ENCODE results near the gene HIPK3.
A peak's percentile ranks its signal among the peaks of the same experiment; 100 is the strongest.
"Not testable (repeated sequence)": the region's sequence is repeated elsewhere in the genome, so short reads cannot be mapped to it uniquely, and the experiment has no call there.

Gene HIPK3

DNA sequence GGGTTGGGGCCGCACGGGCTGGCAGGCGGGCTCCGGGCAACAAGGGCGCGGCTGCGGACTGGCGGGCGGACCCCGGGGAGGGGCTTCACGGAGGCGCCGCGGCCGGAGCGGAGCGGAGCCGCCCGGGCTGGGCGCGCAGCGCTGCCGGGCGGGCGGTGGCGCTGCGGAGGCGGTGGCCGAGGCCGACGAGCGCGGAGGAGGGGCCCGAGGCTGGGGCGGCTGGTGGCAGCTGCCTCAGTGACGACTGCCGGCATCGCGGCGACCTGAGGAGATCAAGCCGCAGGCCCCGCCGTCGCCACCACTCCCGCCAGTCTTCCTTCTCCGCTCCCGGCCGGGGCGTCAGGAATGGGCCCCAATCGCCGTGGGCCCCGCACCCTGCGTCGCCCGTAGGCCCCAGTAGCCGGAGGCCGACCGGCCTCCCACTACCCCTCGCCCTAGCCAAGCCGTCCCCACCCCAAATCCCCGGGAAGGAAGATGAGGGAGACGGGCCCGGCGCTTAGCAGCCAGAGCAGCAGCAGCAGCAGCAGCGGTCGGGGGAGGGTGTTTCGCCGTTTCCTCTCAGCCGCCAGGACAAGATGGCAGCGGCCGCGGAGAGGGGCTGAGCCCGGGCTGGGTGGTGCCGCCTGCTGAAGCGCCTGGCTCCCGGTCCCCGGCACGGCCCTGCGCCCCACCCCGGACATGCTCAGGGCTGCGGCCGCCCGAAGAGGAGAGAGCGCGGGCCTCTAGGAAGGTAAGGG, at the start of gene HIPK3:
Gene HIPK3, plus strand, starts transcription at position 222 of the 737 bp plus-strand sequence.
- peak; percentile 62 for DNase-seq

GRCh38 chr11:33207408-33207985, 49.7 kb upstream of the HIPK3 start:
- DNase-seq, result no peak

DNA sequence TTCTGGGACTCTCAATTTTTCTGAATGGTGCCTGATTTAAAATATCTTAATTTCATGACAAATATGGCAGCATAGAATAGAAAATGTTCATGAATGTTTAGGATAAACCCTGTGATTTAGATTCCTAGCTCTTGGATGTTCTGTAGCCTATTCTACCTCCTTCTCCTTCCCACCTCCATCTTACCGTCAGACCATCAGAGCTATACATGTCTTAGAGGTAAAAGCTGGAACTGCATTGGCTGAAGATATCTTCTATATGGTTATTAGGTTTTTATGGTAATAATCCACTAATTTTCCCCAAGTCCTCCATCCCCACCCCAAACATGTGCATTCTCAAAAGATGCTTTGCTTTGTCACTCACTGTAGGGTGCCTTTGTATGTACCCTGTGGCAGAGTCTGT, 49.0 kb upstream of the HIPK3 start:
- no peak for DNase-seq

DNA sequence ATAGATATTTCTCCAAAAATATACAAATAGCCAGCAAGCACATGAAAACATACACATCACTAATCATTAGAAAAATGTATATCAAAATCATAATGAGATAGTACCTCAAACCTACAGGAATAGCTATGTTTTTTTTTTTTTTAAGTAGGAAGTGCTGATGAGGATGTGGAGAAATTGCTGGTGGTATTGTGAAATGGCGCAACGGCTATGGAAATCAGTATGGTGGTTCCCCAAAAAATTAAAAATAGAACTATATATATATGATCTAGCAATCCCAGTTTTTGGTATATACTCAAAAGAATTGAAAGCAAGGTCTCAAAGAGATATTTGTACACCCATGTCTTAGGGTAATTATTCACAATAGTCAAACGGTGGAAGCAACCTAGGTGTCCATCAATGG, 46.0 kb upstream of the HIPK3 start:
- no peak for DNase-seq

DNA sequence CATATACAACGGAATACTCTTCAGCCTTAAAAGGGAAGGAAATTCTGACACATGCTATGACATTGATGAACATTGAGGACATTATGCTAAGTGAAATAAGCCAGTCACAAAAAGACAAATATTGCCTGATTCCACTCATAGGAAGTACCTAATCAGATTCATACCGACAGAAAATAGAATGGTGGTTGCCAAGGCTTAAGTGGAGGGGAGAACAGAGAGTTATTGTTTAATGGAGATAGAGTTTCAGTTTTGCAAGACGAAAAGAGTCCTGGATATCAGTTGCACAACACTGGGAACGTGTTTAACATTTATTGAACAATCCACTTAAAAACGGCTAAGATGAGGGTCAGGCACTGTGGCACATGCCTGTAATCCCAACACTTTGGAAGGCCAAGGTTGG, 45.6 kb upstream of the HIPK3 start:
- DNase-seq, result peak; percentile 65

GRCh38 chr11:33214187-33214586, 43.0 kb upstream of the HIPK3 start:
- no peak for DNase-seq

- DNase-seq, result no peak
Measured at GRCh38 chr11:33214767-33215166, 42.4 kb upstream of the HIPK3 start.

DNA sequence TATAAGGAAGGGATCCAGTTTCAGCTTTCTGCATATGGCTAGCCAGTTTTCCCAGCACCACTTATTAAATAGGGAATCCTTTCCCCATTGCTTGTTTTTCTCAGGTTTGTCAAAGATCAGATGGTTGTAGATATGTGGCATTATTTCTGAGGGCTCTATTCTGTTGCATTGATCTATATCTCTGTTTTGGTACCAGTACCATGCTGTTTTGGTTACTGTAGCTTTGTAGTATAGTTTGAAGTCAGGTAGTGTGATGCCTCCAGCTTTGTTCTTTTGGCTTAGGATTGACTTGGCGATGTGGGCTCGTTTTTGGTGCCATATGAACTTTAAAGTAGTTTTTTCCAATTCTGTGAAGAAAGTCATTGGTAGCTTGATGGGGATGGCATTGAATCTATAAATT, 40.5 kb upstream of the HIPK3 start:
- DNase-seq, result not testable (repeated sequence)

GRCh38 chr11:33222052-33222750, 35.0 kb upstream of the HIPK3 start:
- DNase-seq, result no peak

- no peak for DNase-seq
Measured at GRCh38 chr11:33225371-33225770, 31.8 kb upstream of the HIPK3 start.

DNA sequence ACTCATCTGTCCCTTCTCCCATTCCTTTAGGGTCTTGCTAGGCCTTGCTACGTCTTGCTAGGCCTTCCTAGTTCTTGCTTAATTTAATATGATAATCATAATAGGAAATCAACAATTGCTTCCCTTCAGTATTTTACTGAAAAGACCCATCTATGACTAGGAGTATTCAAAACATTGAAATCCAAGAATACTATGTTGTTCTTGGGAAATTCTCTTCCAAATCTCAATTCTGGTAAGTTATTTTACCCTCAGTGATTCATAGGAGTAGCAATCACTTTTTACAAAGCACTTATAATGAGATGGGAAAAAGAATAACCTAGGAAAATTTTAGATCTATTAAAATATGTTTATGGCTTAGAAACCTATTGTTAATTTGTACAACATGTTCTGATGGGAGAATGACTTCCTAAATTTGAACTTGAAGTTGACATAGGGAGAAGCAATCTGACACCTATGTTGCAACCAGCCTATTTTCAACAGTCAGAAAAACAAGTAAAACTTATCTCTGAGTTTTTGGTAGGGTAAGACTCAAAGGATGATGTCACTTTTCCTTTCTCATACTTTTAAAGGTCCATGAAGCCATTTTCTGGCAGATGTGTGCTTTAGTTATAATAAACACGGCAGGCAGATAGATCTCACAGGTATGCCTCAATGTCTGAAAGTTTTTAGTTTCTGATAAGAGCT, 29.5 kb upstream of the HIPK3 start:
- no peak for DNase-seq

DNA sequence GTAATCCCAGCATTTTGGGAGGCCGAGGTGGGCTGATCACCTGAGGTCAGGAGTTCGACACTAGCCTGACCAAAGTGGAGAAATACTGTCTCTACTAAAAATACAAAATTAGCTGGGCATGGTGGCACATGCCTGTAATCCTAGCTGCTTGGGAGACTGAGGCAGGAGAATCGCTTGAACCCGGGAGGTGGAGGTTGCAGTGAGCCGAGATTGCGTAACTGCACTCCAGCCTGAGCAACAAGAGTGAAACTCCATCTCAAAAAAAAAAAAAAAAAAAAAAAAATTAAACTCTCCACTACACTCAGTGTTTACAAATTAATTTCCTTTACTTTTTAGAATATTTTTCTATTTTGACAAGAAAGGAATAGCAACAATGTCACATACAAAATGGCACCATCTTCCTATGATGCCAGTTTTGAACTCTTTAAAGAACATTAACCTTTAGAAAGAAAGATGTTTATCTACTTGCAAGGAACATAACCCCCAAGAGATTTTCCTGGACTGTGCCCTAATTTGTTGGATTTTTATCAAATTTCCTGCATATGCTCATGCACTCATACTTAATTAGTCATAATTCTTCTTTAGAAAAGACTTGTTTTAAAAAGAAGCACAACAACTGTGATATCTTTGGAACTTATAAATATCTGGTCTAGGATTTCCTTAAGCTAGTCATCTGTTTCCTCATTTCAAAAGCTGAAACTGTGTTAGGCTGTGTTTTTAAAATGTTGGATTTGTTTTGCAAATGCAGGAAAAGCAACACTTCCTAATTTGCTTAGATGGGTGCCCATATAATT, 22.6 kb upstream of the HIPK3 start:
- DNase-seq, result no peak

- no peak for DNase-seq
Measured at GRCh38 chr11:33237039-33237597, 20.1 kb upstream of the HIPK3 start.

- DNase-seq, result no peak
Measured at GRCh38 chr11:33242575-33242974, 14.6 kb upstream of the HIPK3 start.

- not testable (repeated sequence) for DNase-seq
Measured at GRCh38 chr11:33243654-33244053, 13.5 kb upstream of the HIPK3 start.

GRCh38 chr11:33248416-33248971, 8.7 kb upstream of the HIPK3 start:
- no peak for DNase-seq

DNA sequence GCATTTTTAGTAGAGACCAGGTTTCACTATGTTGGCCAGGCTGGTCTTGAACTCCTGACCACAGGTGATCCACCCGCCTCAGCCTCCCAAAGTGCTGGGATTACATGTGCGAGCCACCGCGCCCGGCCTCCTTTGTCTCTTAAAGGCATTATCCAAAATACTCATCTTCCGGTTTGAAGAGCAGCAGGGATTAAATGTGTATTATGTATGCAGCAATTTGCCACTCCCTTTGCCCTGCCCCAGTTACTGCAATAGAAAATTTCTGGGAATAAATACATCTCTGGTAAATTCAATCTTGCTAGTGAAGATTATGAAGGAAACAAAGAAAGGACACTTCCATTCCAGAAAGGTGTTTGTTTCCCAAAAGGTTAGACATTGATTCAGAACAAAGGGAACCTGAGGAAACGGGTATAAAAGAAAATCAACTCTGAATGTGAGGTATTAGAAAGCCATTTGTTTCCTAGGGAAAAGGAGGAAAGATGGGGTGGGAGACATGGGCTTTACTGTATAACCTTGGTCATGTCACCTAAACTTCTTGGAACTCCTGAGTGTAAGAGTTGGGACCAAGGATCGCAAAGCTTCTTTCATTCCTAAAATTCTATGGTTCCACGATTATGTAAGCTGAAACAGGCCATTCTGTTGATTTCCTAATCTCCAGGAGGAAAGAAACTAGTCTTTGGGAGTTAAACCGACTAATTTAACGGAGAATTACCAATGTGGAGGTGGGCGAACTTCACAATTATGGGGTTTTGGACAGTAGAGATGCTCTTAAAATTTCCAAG, 959 bp upstream of the HIPK3 start:
- no peak for DNase-seq

DNA sequence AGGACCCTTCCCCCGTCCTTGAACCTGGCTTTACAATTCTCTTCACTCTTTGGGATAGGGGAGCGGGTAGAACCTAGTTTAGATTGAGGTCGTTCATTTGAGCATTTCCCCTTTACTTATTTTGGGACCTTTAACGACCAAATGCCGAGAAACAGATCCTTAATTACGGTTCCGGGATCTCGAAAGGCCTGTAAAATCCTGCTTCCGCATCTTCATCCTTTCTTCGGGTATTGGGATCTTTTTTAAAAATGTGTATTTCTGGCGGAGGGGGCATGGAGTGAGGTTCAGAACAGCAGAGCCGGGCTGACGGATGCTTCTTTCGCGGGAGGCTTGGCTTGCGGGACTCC, 395 bp upstream of the HIPK3 start:
- no peak for DNase-seq

- DNase-seq, result peak; percentile 58
Measured at GRCh38 chr11:33257897-33258630, 883 bp downstream of the HIPK3 start.

DNA sequence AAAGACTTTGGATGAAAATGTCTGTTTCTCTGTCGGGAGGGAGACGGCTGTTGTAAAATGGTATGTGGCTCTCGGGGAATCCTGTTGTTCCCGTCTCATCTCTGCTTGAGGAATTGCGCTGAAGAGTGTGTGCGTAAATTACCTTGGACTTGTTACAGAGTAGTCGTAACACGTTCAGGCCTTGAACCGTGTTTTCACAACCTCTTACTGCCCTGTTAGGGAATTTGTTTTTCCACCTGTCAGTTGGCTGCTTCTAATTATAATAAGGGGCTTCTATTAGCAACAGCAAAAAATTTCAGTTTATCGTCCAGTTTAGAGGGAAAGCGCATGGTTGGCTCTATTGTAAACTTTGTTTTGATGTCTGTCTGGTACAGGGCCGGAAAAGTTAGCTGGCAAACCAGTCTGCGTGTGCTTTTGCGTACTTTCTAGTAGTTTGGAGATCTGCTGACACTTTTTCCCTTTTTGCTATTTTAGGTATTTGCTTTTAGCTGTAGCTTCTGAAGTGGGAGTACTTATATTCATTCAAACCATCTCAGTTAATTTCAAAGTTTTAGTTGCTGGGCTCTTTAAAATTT, 1.5 kb downstream of the HIPK3 start:
- no peak for DNase-seq
